Memory B cell (primary cell): ENCODE data around the gene SCN5A.

Experiments
- ATAC-seq: fragments of 150-1000 bp; cut with Tn5 transposase; 2 replicates; pipeline ENCODE4 v1.10.0; 2021; ENCODE audit warnings: low read depth, mild to moderate bottlenecking, moderate library complexity
- DNase-seq, 2 donors: peaks; one replicate each; pipeline ENCODE4 v3.0.0; 2022; ENCODE audit warnings: low spot score in 2 of 2
- H3K27ac Mint-ChIP-seq: one replicate; pipeline ENCODE4 v1.8.0; 2022; ENCODE audit warnings: mild to moderate bottlenecking, moderate library complexity, mixed read lengths
- H3K27me3 Mint-ChIP-seq: one replicate; pipeline ENCODE4 v1.8.0; 2022; ENCODE audit warnings: mixed read lengths
- H3K36me3 Mint-ChIP-seq: one replicate; pipeline ENCODE4 v1.8.0; 2022; ENCODE audit warnings: mild to moderate bottlenecking, mixed read lengths
- H3K4me1 Mint-ChIP-seq: one replicate; pipeline ENCODE4 v1.8.0; 2022; ENCODE audit warnings: mixed read lengths
- H3K4me3 Mint-ChIP-seq: one replicate; pipeline ENCODE4 v1.8.0; 2022; ENCODE audit warnings: mild to moderate bottlenecking, moderate library complexity, mixed read lengths
- H3K9me3 Mint-ChIP-seq: one replicate; pipeline ENCODE4 v1.8.0; 2022; ENCODE audit warnings: mixed read lengths

Gene SCN5A

DNA sequence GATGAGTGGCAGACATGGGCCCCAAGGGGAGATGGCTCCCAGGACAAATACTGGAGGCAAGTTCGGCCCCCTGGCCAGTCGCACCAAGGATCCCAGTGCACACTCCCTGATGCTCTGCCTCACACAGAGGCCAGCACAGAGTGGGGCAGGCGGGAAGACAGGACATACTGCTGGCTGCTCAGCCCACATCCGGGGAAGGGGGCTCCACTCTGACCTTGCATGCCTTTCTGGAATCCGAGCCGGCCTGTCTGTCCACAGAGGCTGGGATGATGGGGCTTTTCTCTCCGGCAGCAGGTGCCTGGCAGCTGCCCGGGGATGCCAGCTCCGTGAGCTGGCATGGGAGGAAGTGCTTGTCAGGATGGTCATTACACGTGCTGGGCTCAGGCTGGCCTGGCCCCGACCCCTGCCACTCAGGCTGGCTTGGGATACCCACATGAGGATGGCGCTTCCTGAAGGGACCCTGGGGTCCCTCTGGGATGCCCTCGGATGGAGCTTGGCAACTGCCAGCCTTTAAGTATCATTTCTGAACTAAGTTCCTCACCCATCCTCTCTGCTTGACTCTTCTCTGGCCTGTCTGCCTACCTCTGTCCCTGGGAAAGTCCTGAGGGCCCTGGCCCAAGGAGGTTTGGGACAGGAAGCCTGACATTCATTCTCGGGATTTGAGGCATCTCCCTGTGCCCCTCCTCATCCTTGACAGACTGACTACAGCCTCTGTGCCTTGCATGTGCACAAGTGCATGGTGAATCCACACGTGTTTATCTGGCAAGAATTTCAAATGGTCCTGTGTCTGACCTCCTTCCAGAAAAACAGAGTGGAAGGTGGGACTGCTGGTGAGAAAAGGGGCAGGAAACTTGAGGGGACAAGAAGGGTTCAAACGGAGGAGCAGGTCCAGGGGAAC, 106.8 kb downstream of the SCN5A start:
- DNase-seq (no peak), ATAC-seq (no peak)
- H3K4me1 Mint-ChIP-seq = no peaks in the 10 kb centered on the region
- no peak overlapping the region for H3K4me3 Mint-ChIP-seq
- no peak overlapping the region for H3K27ac Mint-ChIP-seq
- peaks cover 7% of the 10 kb centered on the region for H3K36me3 Mint-ChIP-seq
- peaks cover 3% of the 10 kb centered on the region for H3K27me3 Mint-ChIP-seq
- H3K9me3 Mint-ChIP-seq = no peaks in the 10 kb centered on the region

DNA sequence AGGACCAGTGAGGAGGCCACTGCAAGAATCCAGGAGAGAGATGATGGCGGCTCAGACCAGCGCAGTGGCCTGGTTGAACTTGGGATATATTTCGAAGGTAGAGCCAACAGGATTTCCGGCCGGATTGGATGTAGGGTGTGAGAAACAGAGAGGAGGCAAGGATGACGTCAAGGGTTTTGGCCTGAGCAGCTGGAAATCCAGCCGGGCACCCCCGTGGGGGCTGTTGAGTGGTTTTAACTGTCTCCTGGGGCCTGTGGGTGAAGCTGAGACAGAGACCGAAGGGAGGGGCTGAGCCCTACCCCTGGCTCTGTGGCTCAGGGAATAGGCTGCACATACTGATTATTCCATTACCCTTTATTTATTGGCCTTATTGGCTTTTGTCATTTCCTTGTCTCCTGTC, 107.7 kb downstream of the SCN5A start:
- Mint-ChIP-seq H3K9me3 (no peaks in the 10 kb centered on the region), H3K27me3 (peaks cover 3% of the 10 kb centered on the region), H3K4me1 (no peaks in the 10 kb centered on the region), H3K27ac (peak overlapping the region; percentile 5), H3K4me3 (no peak overlapping the region), H3K36me3 (peaks cover 8% of the 10 kb centered on the region)
- DNase-seq (no peak), ATAC-seq (no peak)

DNA sequence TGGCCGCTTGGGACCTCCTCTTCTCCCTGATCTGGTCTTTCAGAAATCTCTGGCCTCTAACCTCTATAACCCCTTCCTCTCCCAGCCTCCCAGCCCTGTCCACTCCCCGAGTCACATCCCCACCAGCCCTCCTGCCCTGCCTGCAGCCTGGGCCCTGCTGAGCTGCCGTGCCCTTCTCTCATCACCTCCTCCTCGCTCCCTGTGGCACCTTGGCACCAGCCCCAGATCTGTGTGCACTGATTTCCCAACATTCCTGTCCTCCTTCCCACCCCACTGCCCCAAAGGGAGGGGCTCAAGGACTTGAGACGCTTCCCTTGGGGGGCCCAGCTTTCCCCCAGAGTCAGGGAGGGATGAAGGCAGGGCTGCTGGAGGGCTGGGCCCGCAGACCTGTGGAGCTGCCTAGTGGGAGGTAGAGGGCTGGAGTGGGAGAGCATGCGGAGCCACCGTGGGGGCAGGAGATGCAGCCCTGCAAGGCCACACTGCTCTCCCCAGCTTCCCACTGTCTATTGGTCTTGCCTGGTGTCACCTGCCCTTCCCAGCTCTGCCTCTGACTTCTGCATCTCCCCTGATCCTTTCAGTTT, 110.6 kb downstream of the SCN5A start:
- Mint-ChIP-seq H3K4me3 (no peak overlapping the region), H3K9me3 (no peaks in the 10 kb centered on the region), H3K27ac (no peak overlapping the region), H3K36me3 (peaks cover 28% of the 10 kb centered on the region), H3K27me3 (no peaks in the 10 kb centered on the region), H3K4me1 (no peaks in the 10 kb centered on the region)
- DNase-seq (no peak), ATAC-seq (no peak)

DNA sequence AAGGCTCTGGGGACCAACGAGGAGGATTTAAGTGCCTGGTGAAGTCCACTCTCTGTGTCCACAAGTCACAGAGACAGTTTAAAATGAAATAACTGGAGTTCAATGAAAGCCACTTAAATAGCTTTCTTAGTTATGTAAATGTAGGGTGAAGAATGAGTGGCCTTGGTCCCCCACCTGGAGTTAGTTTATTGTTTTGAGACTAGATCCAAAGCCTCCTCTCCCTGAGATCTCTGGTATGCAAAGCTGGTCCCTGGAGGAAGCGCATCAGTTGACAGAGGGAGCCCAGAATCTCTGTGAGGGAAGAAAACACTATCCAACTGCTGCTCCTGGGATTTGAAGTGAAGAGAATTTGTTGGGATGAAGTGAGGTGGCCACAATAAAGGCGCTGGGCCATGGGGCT, 112.8 kb downstream of the SCN5A start:
- Mint-ChIP-seq H3K27me3 (no peaks in the 10 kb centered on the region), H3K4me1 (no peaks in the 10 kb centered on the region), H3K9me3 (no peaks in the 10 kb centered on the region), H3K4me3 (no peak overlapping the region), H3K27ac (no peak overlapping the region), H3K36me3 (peaks cover 32% of the 10 kb centered on the region)
- no peak for DNase-seq
- ATAC-seq = no peak

DNA sequence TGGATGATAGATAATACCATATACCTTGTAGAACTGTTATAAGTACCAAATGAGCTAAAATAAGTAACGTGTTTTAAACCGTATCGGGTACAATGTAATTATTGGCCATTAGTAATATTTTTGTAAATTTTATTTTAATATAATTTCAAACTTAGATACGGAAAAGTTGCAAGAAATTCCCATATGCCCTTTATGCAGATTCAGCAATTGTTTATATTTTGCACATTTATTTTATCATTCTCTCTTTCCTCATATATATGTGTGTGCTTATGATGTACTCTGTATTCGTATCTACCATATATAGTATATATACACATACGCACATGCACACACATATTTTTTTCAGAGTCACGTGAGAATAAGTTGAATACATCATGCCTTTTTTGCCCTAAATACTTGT, 114.9 kb downstream of the SCN5A start:
- Mint-ChIP-seq H3K27me3 (no peaks in the 10 kb centered on the region), H3K4me3 (no peak overlapping the region), H3K27ac (no peak overlapping the region), H3K4me1 (no peaks in the 10 kb centered on the region), H3K9me3 (no peaks in the 10 kb centered on the region), H3K36me3 (peaks cover 37% of the 10 kb centered on the region)
- DNase-seq = no peak
- no peak for ATAC-seq

DNA sequence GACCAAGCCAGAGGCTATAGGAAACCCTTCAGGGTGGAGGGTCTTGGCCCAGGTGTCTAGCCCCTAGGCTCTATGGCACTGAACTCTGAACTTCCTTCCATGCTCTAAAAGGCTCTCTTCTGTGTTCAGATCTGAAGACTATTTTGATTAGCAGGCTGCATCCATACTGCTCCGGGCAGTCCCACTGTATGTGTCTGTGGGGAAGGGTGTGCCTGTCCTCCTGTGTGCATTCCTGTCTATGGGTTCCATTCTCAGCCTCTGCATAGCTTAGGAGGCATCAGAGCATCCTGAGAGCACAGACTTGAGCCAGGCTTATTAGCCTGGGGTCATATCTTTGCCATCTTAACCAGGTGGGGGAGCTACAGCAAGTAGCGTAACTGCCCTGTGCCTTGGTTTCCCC, 115.3 kb downstream of the SCN5A start:
- DNase-seq (no peak), ATAC-seq (no peak)
- no peaks in the 10 kb centered on the region for H3K27me3 Mint-ChIP-seq
- H3K27ac Mint-ChIP-seq = no peak overlapping the region
- H3K4me1 Mint-ChIP-seq = no peaks in the 10 kb centered on the region
- no peak overlapping the region for H3K4me3 Mint-ChIP-seq
- H3K36me3 Mint-ChIP-seq = peaks cover 36% of the 10 kb centered on the region
- H3K9me3 Mint-ChIP-seq = no peaks in the 10 kb centered on the region

DNA sequence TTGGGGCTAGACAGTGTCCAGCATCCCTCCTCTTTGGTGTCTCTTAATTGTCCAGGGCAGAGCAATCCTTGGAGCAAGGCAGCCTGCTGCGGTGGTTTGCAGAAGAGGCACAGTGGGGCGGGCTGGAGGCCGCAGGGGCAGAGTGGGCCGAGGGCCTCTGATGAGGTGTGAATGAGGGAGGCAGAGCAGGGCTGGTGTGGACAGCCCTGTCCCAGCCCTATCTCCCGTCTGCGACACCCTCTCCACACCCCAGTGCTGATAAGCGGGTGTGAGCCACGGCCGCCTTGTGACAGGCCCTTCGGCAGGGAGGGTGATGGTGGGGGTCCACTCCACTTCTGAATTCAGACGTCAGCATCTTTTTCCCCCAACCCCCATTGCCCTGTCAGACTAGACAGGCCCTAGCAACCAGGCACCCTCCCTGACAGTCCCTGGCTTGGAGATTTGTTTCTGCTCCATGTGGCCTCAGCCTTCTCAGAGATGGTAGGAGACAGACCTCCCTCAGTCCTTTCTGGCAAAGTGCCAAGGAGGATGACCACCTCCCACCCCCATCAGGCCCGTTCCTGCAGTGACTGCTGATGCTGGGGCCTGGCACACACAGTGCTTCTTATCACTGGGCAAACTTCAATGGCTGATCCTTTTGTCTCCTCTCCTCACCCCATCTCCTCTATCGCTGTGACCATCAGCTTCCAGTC, 116.1 kb downstream of the SCN5A start:
- H3K27me3 Mint-ChIP-seq = no peaks in the 10 kb centered on the region
- DNase-seq (no peak), ATAC-seq (no peak)
- no peaks in the 10 kb centered on the region for H3K9me3 Mint-ChIP-seq
- peaks cover 35% of the 10 kb centered on the region for H3K36me3 Mint-ChIP-seq
- no peak overlapping the region for H3K27ac Mint-ChIP-seq
- H3K4me1 Mint-ChIP-seq = no peaks in the 10 kb centered on the region
- H3K4me3 Mint-ChIP-seq = no peak overlapping the region

DNA sequence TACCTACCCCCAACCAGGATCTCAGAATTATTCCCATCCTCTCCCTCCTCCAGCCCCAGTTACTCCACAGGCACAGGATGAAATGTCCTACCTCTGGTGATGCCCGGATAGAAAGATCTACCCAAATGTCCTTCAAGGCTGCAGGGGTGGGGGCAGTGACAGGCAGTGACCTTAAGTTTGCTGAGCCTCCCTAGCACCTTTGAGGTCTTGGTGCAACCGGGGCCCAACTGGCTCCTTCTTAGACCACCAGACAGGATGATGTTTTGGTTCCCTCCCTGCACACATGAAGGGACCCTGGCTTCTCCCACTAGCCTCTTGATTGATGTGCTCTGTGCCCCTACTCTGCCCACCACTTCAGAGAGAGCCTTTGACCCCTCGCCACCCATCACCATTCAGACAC, 117.0 kb downstream of the SCN5A start:
- no peak for ATAC-seq
- Mint-ChIP-seq H3K9me3 (no peaks in the 10 kb centered on the region), H3K4me1 (no peaks in the 10 kb centered on the region), H3K4me3 (no peak overlapping the region), H3K36me3 (peaks cover 37% of the 10 kb centered on the region), H3K27me3 (no peaks in the 10 kb centered on the region), H3K27ac (no peak overlapping the region)
- DNase-seq = no peak

DNA sequence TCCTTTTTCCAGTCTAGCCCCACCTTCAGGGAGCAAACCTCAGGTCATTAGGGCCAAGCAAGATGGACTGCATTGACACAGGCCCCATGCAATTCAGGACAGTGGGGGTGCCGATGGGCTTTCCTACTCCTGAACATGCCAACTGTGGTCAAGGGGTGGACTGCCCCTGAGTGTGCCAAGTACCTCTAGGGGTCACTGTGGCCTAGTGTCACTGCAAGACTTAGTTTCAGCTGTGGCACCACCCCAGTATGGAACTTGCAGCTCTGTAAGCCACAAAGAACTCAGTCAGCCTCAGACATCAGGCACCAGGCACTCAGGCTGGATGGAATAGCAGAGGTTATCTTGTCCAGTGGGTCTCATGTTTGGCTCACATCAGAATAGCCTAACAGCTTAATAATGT, 121.0 kb downstream of the SCN5A start:
- no peak overlapping the region for H3K4me3 Mint-ChIP-seq
- no peaks in the 10 kb centered on the region for H3K9me3 Mint-ChIP-seq
- peaks cover 35% of the 10 kb centered on the region for H3K36me3 Mint-ChIP-seq
- no peak overlapping the region for H3K27ac Mint-ChIP-seq
- DNase-seq = no peak
- no peak for ATAC-seq
- no peaks in the 10 kb centered on the region for H3K27me3 Mint-ChIP-seq
- no peaks in the 10 kb centered on the region for H3K4me1 Mint-ChIP-seq

DNA sequence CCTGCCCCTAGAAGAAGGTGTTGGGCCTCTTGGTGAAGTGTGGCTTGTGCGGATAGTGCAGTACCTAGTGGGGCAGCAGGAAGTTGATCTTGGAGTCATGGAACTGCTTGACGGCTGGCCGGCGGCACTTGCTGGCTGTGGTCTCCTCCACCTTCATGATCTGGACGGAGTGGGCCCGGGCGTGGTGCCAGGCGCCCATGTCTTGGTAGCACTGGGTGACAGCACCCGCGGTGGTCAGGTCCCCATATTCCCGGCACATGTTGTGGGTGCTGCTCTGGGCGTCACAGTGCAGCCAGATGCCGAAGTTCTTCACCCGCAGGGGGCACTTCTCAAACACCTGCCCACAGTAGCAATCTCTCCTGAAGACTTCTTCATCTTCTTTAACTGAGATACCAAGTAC, 122.7 kb downstream of the SCN5A start:
- Mint-ChIP-seq H3K27ac (no peak overlapping the region), H3K9me3 (no peaks in the 10 kb centered on the region), H3K27me3 (no peaks in the 10 kb centered on the region), H3K4me1 (no peaks in the 10 kb centered on the region), H3K4me3 (no peak overlapping the region), H3K36me3 (peaks cover 34% of the 10 kb centered on the region)
- ATAC-seq = no peak
- no peak for DNase-seq

DNA sequence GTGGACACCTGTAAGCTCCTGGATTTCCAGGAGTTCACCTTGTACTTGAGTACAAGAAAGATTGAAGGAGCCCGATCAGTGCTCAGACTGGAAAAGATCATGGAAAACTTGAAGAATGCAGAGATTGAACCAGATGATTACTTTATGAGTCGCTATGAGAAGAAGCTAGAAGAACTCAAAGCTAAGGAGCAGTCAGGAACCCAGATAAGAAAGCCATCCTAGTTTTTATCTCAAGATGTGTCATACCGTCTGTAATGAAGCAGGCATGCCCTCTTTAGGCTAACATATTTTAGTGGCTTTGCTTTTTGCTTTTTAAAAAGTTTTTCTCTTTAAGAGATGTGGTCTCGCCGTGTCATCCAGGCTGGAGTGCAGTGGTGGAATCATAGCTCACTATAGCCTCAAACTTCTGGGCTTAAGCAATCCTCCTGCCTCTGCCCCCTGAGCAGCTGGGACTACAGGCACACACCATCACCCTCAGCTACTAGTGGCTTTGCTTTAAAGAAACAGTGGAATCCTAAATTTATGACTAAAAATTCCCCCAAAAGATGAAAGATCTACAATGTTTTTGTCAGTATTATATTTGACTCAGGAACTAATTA, 125.2 kb downstream of the SCN5A start:
- DNase-seq (no peak), ATAC-seq (no peak)
- no peak overlapping the region for H3K27ac Mint-ChIP-seq
- H3K36me3 Mint-ChIP-seq = peaks cover 29% of the 10 kb centered on the region
- peaks cover 8% of the 10 kb centered on the region for H3K4me1 Mint-ChIP-seq
- H3K9me3 Mint-ChIP-seq = no peaks in the 10 kb centered on the region
- H3K27me3 Mint-ChIP-seq = no peaks in the 10 kb centered on the region
- no peak overlapping the region for H3K4me3 Mint-ChIP-seq

DNA sequence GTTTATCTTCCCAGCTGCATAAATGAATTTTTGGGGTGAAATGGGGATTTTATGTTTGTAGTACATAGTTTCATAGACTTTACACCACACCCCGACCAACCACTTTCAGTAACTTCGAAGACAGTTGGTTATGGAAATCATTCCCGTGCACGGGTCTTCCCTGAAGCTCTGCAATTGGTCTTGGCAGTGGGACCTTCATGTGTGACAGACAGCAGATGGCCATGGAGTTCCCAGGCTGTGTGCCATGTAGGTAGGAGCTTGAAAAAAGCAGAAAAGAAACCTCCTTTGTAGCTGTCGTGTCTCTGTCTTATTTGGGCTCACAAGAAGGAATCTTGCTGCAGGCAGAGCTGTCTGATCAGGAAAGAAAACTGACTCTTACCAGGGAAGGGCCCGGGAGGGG, 127.5 kb downstream of the SCN5A start:
- peaks cover 8% of the 10 kb centered on the region for H3K4me1 Mint-ChIP-seq
- H3K36me3 Mint-ChIP-seq = peaks cover 20% of the 10 kb centered on the region
- no peak overlapping the region for H3K4me3 Mint-ChIP-seq
- no peaks in the 10 kb centered on the region for H3K9me3 Mint-ChIP-seq
- no peak for ATAC-seq
- H3K27me3 Mint-ChIP-seq = no peaks in the 10 kb centered on the region
- no peak overlapping the region for H3K27ac Mint-ChIP-seq
- no peak for DNase-seq

DNA sequence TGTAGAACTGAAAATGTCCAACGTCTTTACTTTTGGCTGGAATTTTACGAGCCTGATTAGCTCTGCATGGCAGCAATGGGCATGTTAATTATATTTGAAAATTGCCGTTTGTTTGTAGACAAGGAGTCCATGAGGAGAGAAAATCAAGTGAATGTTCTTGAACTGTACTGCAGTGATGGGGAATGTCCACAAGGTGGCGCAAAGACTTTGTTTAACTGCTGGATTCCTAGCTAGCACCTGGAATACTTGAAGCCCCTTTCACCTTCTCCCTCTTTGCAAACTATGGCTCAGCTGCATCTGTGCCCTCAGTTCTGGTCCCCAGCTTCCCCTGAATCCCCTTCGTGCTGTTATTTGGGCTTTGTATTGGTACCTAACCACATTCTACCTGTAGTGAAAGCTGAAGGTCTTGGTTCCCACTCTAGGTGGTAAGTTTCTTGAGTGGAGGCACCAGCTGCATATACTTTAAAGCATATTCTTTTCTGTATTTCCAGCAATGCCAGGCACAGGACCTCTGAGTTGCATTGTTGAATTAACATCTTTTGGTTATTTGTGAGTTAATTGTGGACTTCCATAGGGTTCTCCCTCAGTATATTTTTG, 128.0 kb downstream of the SCN5A start:
- Mint-ChIP-seq H3K27ac (no peak overlapping the region), H3K4me1 (peaks cover 8% of the 10 kb centered on the region), H3K27me3 (no peaks in the 10 kb centered on the region), H3K36me3 (peaks cover 15% of the 10 kb centered on the region), H3K4me3 (no peak overlapping the region), H3K9me3 (no peaks in the 10 kb centered on the region)
- peak; percentile 49 to 56 for DNase-seq
- no peak for ATAC-seq

DNA sequence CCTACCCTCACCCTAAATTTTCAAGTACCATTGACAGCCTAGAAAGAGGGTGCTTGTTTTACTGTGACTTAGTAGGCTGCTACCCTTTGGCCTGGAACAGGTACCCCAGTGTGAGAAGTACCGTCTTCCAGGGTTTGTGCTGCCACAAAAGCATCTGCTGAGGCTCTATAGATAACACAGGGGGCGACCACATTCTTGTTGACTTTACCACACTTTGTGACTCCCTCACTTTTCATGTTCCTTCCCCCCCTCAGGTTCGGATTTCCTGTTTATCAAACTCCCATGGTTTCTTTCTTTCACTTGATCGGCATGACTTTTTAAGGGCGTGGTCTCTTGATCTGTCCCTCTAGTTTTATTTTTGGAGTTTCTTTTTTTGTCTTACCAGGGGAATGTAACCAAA, 129.8 kb downstream of the SCN5A start:
- ATAC-seq (no peak), DNase-seq (no peak)
- H3K9me3 Mint-ChIP-seq = no peaks in the 10 kb centered on the region
- H3K27me3 Mint-ChIP-seq = no peaks in the 10 kb centered on the region
- no peak overlapping the region for H3K4me3 Mint-ChIP-seq
- peak overlapping the region; percentile 53 for H3K27ac Mint-ChIP-seq
- H3K4me1 Mint-ChIP-seq = peaks cover 8% of the 10 kb centered on the region
- H3K36me3 Mint-ChIP-seq = peaks cover 7% of the 10 kb centered on the region
